GM18517 (cell line): ENCODE data around the gene SPPL2B.

Experiments used
- ATAC-seq: cut with Tn5 transposase; IDR thresholded peaks from one replicate; pipeline ENCODE4 v1.9.1; 2021; ENCODE audit warnings: mild to moderate bottlenecking, moderate library complexity; ENCODE audit not compliant: unreplicated experiment

SPPL2B gene

DNA sequence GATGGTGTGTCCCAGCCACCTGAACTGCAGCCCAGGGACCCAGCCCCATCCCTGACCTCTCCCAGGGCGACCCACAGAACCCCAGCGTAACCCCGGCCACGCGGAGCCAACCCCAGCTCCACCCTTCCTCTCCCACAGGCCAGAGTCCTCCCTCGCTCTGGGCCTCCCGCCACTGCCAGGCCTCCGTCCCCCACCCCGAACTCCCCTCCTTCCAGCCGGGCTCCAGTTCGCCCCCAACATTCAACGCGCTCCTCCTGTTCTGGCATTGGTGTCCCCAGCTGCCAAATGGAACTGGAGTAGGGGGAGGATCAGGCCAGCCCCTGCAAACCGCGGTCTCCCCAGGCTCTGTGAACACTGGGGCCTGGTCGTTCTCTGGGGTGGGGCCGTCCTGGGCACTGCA lies 28.0 kb upstream of the SPPL2B start:
- no peak for ATAC-seq

DNA sequence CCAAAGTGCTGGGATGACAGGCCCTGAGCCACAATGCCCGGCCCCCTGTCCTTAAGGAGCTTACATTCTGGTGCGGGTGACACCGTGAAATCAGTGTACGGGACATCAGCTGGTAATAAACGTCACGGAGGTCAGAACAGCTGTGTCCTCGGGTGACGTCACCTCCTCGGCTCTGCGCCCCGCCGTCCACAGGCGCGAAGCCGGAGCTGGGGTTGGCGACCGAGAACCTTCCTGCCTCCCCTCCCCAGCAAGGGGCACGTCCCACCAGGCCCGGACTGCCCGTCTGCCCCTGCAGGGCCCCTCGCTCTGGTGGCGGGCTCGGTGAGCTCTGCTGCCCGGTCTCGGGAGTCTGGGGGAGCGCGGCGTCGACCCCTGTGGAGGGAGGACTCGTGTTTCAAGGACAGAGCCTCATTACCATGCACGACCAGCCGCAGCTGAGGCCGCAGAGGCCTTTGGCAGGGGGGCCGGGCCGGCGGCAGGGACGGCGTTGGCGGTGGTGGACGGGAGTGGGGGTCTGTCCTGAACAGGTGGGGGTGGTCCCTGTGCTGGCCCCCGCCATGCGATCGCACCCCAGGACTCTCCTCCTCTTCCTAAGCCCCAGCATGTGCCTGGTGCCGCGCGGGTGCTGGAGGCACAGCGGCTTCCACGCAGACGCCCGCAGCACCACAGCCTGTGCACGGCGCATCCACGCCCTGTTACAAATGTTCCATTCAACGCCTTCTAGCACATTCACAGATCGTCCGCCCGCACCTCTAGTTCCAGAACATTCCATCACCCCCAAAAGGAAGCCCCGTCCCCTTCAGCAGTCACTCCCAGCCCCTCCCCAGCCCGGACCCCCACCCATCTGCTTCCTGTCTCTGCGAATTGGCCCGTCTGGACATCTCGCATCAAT lies 25.9 kb upstream of the SPPL2B start:
- ATAC-seq = no peak

- ATAC-seq = no peak
Measured at GRCh38 chr19:2303211-2303798, 25.2 kb upstream of the SPPL2B start.

GRCh38 chr19:2305452-2306280 lies 22.8 kb upstream of the SPPL2B start:
- ATAC-seq = no peak

GRCh38 chr19:2306281-2306806 lies 22.1 kb upstream of the SPPL2B start:
- ATAC-seq = no peak

DNA sequence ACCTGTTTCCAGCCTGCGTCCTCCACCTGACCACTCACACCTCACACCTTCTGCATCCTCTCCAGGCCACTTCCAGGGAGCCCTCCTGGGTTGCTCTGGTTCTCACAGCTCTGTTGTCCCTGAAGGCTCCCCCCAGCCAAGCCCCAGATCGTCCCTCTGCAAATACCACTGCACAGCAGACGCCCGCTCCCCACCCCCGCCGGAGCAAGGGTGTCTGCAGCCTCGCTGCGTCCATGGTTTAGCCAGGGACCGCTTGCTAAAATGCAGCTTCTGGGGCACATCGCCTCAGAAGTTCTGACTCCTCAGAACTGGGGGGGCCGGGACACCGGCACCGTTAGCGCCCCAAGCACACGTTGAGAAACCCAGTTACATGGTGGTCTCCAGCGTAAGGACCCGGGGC lies 21.5 kb upstream of the SPPL2B start:
- ATAC-seq = no peak

DNA sequence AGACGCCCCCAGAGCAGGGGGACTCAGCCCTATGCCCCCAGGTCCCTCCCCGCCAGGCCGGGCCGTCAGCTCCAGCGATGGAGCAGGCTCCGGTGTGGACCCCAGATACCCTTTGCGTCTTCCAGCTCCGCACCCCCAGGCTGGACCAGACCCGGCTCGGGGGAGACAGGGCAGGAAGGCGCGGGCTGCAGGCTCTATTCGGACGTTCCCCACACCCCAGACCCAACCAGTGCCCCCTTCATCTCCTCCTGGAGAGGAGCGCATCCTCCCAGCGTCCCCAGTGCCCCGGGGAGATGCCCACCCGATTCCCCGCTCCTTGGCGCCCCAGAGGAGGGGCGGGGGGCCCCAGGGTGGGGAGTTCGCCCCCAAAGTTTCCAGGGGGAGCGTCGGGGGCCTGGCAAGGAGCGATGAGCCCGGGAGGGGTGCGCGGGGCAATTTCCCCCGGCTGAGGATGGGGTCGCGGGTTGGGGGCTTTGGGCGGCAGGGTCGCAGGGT lies 20.9 kb upstream of the SPPL2B start:
- no peak for ATAC-seq

- no peak for ATAC-seq
Measured at GRCh38 chr19:2308114-2308556, 20.3 kb upstream of the SPPL2B start, which contains the start of gene LINGO3. Gene LINGO3, minus strand, starts transcription at chr19:2308154. Its CDS starts 16,378 bp downstream, at chr19:2291776.

DNA sequence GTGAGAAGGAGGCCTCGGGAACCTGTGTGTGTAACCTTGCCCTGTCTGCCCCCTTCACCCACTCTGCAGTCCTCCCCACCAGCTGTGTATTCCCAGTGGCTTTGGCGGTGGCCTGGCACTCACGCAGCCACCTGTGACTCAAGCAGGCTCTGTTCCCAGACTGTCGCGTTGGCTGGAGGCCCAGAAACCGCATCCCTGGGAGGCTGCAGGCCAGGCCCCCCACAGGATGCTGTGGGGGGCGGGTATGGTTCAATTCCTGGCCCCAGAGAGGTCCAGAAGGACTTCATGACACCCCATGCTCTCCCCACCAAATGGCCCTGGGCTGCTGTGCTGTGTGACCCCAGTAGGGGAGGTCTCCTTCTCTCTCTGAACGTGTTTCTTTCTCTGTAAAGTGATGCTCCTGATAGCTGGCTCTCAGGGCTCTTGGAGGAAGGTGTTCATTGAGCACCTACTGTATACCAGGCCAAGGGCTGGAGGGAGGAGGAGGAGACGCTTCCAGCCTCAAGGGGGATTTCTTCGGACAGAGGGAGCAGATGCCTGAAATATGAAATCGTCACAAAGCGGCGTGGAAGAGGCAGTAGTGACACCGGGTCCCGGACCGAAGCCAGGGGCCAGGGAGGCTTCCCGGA lies 18.6 kb upstream of the SPPL2B start:
- ATAC-seq = no peak

DNA sequence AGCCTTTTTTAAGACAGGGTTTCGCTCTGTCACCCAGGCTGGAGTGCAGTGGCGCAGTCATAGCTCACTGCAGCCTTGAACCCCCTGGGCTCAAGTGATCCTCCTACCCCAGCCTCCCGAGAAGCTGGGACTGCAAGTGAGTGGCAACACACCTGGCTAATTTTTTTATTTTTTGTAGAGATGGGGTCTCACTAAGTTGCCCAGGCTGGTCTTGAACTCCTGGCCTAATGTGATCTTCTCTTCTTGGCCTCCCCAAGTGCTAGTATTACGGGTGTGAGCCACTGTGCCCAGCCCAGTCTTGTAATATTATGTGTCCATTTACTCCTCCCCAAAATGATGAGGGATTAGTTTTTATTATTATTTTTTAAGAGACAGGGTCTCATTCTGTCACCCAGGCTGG lies 17.4 kb upstream of the SPPL2B start:
- ATAC-seq = no peak

DNA sequence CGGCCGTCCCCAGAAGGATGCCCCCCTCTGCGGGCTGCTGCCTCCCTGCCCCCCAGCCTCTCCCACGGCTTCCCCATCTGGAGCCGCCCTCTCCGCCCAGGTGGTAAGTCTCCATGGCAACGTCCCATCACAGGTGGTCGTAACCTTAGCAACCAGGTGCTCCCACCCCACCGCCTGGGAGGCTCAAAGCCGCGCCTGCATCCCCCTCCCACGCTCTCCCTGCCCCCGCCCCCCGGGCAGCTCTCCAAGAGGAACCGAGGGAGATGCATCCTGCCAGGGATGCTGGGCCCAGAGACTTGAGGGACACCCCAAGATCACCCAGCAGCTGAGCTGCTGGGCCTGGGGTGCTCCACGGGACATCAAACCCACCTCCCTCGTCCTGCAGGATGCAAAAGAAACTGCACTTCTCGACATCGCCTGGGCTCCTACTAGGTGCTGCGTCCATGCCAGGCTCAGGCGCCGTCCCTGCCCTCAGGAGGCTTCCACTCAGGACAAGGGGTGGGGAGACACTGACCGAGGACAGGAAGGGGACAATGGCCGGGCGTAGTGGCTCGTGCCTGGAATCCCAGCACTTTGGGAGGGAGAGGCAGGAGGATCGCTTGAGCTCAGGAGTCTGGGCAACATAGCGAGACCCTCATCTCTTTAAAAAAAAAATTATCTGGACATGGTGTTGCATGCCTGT lies 15.5 kb upstream of the SPPL2B start:
- no peak for ATAC-seq

DNA sequence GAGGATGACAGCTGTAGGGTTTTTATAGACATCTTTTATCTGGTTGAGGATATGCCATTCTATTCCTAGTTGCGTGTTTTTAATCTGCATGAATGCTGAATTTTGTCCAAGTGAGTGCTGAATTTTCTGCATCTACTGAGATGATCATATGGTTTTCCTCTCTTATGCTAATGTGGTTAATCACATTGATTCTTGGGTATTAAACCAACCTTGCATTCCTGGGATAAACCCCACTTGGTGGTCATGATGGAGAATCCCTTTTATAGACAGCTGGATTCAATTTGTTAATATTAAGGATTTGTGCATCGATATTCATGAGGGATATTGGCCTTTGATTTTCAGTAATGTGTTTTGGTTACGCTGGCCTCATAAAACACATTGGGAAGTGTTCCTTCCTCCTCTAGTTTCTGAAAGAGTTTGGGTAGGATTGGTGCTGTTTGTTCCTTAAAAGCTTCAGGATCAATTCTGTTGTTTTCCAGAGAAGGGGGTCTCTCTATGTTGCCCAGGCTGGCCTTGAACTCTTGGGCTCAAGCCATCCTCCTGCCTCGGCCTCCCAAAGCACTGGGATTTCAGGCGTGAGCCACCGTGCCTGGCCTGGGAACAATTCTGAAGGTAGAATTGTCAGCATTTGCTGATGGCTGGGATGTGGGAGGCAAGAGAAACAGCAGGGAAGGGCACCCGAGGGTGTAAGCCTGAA lies 13.2 kb upstream of the SPPL2B start:
- ATAC-seq = no peak

DNA sequence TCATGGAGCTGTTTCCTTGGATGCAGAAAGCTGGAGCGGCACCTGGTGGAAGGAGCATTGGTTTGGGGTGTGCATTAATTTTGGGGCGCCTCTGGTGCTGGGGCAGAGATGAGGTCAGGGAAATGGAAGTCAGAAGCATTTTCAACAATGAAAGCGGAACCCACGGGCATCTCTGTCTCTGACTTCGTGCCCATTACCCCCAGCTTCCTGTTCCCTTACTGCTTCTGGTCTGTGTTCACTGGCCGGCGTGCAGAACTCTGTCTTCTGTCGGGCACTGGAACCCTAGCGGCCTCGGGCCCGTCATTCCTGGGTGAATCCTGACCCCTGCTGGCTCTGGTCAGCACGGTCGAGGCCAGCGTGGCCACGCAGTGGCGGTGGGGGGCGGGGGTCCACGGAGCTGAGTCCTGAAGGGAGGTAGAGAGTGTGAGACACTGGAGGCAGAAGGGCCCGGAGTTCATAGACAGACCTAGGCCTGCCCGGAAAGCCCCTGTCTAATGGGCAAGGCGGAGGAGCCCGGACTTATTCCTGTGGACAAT lies 12.6 kb upstream of the SPPL2B start:
- no peak for ATAC-seq

DNA sequence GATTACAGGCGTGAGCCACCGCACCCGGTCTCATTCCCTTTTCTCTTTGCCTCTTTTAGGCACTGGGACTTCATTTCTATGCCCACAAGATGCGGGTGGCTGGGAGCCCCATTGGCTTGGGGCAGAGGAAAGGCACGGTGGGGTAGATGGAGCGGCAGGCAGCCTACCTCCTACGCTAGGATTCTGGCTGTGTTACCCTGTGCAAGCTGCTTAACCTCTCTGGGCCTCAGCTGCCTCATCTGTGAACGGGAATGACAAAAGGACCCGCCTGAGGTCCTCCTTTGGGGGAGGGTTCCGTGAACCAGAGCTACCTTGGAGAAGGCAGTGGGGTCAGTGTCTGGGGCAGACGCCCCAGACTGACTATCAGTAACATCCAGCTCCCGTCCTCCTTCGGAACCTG lies 11.2 kb upstream of the SPPL2B start:
- no peak for ATAC-seq

- no peak for ATAC-seq
Measured at GRCh38 chr19:2317756-2318155, 10.7 kb upstream of the SPPL2B start.

GRCh38 chr19:2318923-2319322 lies 9.6 kb upstream of the SPPL2B start:
- no peak for ATAC-seq

- ATAC-seq = no peak
Measured at GRCh38 chr19:2319551-2319950, 8.9 kb upstream of the SPPL2B start.

DNA sequence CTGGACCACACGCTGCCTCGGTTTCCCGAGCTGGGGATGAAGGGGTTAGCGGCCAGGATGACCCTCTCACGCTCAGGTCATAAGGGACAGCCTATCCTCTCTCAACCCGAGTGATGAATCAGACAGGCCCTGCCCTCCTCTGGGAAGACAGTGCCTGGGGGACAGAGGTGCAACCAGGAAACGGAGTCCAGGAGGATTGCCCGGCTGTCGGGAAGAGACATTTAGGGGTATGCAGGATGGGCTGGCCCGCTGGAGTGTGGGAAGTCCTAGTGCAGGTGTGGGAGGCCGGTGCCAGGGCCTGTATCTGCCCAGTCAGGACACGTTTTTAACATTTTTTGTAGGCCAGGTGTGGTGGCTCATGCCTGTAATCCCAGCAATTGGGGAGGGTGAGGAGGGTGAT lies 8.4 kb upstream of the SPPL2B start:
- no peak for ATAC-seq

DNA sequence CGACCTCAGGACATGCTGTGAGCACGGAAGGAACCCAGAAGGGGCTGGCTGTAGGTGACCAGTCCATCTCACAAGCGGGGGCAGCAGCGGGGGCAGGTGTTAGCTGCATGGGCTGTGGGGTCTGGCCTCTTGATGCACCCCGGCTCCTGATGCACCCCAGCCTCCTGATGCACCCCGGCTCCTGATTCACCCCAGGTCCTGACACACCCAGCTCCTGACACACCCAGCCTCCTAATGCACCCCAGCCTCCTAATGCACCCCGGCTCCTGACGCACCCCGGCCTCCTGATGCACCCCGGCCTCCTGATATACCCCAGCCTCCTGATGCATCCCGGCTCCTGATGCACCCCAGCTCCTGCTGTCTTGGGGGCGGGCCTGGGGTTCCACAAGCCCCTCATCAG lies 7.5 kb upstream of the SPPL2B start:
- no peak for ATAC-seq
